Psoas muscle (tissue), 8 donors: Measurements from ENCODE around the gene EMC10. TPM values are rescaled to one million over a fixed set of nuclear protein-coding genes. Genes with fewer than 3 reads are reported as not detected.

Source experiments
- ATAC-seq, 4 donors: fragments of 200-7000 bp; cut with Tn5 transposase; one replicate each; pipeline ENCODE4 v1.9.1; 2020; ENCODE audit warnings: moderate library complexity in 3 of 4, mild to moderate bottlenecking in 2 of 4
- DNase-seq, 2 donors: peaks; one replicate each; pipeline ENCODE4 v3.0.0-alpha.2; 2020
- H3K27ac ChIP-seq: fragments of 200-600 bp; one replicate; pipeline ENCODE4 v1.8.0; 2022
- H3K27me3 ChIP-seq, 3 donors: fragments of 200-600 bp in 1 of 3; one replicate each; pipeline versions ENCODE4 v1.6.1 to v1.8.0; 2013 to 2022; ENCODE audit warnings: low read length in 2 of 3, mild to moderate bottlenecking in 2 of 3, moderate library complexity in 1 of 3; ENCODE audit not compliant: insufficient read depth in 3 of 3
- H3K36me3 ChIP-seq, 2 donors: fragments of 200-600 bp in 1 of 2; one replicate each; pipeline versions ENCODE4 v1.6.1 to v1.8.0; 2013 to 2022; ENCODE audit warnings: low read depth in 1 of 2, mild to moderate bottlenecking in 1 of 2, moderate library complexity in 1 of 2; ENCODE audit not compliant: insufficient read depth in 1 of 2
- H3K4me1 ChIP-seq: fragments of 200-600 bp; one replicate; pipeline ENCODE4 v1.8.0; 2022
- H3K4me3 ChIP-seq: fragments of 200-600 bp; one replicate; pipeline ENCODE4 v1.8.0; 2022; ENCODE audit warnings: mild to moderate bottlenecking
- H3K9me3 ChIP-seq: fragments of 200-600 bp; one replicate; pipeline ENCODE4 v1.8.0; 2022
- CTCF ChIP-seq: fragments of 200-600 bp; IDR thresholded peaks from one replicate; pipeline ENCODE4 v1.8.0; 2022; ENCODE audit warnings: antibody characterized with exemption
- WGBS, 3 donors: extraction: QIAGEN DNeasy Blood & Tissue Kit; methylation state at CpG; one replicate each; pipeline versions ENCODE4 v1.1.6 to v1.1.7; 2013; 5-methylcytosine and 5-hydroxymethylcytosine counted together
- intact Hi-C, 2 donors: fragments of 100-400 bp; cut with DNase I; formaldehyde crosslinking; loops; one replicate each; pipeline versions ENCODE4 v1.11.0 to v1.14.2; 2022
- polyA plus RNA-seq, 3 donors: library from polyadenylated mRNA; stranded (reverse); fragments of 200-250 nt; gene quantifications; one replicate each; pipeline ENCODE4 v1.2.3, GENCODE V29; 2013
- total RNA-seq, 4 donors: library from RNA; stranded (reverse); fragmentation: NEBNext Ultra II Directional in 2 of 4; extraction: Animal tissue kit (Norgen Biotek cat#: 25700) in 2 of 4; gene quantifications; one replicate each; pipeline versions ENCODE4 v1.2.1 to v1.2.4, GENCODE V29; 2021 to 2023
- donor health status: healthy with polysubstance abuse.
- donor health status: DM: no; HTN: no; CAD: no; lungs with moderate emphysema.
- donor health status: Bipolar disorder and iron deficiency.
- donor health status: healthy.
- donor health status: DM: yes; HTN: yes; CAD: no.
- donor health status: DM: no; HTN: no; CAD: no.
- donor health status: DM: no; HTN: no; CAD: no.
- donor health status: DM: yes; HTN: yes; CAD: no.

Gene EMC10
- total and polyA plus RNA-seq, 7 donors = 32.6 to 47.5 (median 37.6) TPM

- no peaks in the 10 kb centered on the region for H3K4me1 ChIP-seq
- H3K27me3 ChIP-seq = peaks cover 0 to 28% (median 5%) of the 10 kb centered on the region in 3 donors
- no peak for DNase-seq
- ATAC-seq = no peak
- H3K36me3 ChIP-seq = no peaks in the 10 kb centered on the region
- intact Hi-C loops = loop anchor here in 1 of 2 donors (5.0 kb wide), 1 partner anchor 247 kb away; no protein-coding TSS in a partner anchor
- TF ChIP-seq CTCF = no peak
- no peaks in the 10 kb centered on the region for H3K9me3 ChIP-seq
- no peak overlapping the region for H3K27ac ChIP-seq
- 76 to 82% (median 79%) methylated on average over 9 to 11 of the region's 11 CpGs for WGBS, 3 donors
- no peak overlapping the region for H3K4me3 ChIP-seq
These were observed 59.4 kb downstream of the EMC10 start for GRCh38 chr19:50535672-50536187.

- H3K4me3 ChIP-seq = no peak overlapping the region
- intact Hi-C loops = loop anchor here in 1 of 2 donors (5.0 kb wide), 1 partner anchor 246 kb away; no protein-coding TSS in a partner anchor
These were observed 60.5 kb downstream of the EMC10 start for GRCh38 chr19:50536662-50537305.

GRCh38 chr19:50537306-50537685 is 61.0 kb downstream of the EMC10 start:
- 31 to 60% (median 34%) methylated on average over 18 of the region's 18 CpGs for WGBS, 3 donors
- no peak for TF ChIP-seq CTCF
- no peak overlapping the region for H3K4me3 ChIP-seq
- no peaks in the 10 kb centered on the region for H3K36me3 ChIP-seq
- H3K4me1 ChIP-seq = no peaks in the 10 kb centered on the region
- DNase-seq (no peak), ATAC-seq (peak in 1 of 4 donors; percentile 7)
- H3K9me3 ChIP-seq = no peaks in the 10 kb centered on the region
- intact Hi-C loops = loop anchor here in 1 of 2 donors (5.0 kb wide), 1 partner anchor 245 kb away; no protein-coding TSS in a partner anchor
- peaks cover 0 to 17% (median 1%) of the 10 kb centered on the region in 3 donors for H3K27me3 ChIP-seq
- no peak overlapping the region for H3K27ac ChIP-seq

More at GRCh38 chr19:50536662-50537305, 60.5 kb downstream of the EMC10 start:
- Histone ChIP-seq H3K4me1 (no peaks in the 10 kb centered on the region), H3K27me3 (peaks cover 0 to 19% (median 3%) of the 10 kb centered on the region in 3 donors), H3K27ac (no peak overlapping the region), H3K9me3 (no peaks in the 10 kb centered on the region), H3K36me3 (no peaks in the 10 kb centered on the region)
- WGBS, 3 donors = 40 to 63% (median 49%) methylated on average over 16 of the region's 16 CpGs
- DNase-seq (no peak), ATAC-seq (no peak)
- TF ChIP-seq CTCF = no peak

GRCh38 chr19:50537769-50538230 is 61.5 kb downstream of the EMC10 start:
- DNase-seq = peak; percentile 74 to 81
- intact Hi-C loops = loop anchor here in 1 of 2 donors (5.0 kb wide), 1 partner anchor 245 kb away; no protein-coding TSS in a partner anchor
- Histone ChIP-seq H3K27me3 (peaks cover 0 to 12% (median 0%) of the 10 kb centered on the region in 3 donors), H3K36me3 (no peaks in the 10 kb centered on the region), H3K27ac (no peak overlapping the region), H3K4me1 (no peaks in the 10 kb centered on the region), H3K4me3 (no peak overlapping the region), H3K9me3 (no peaks in the 10 kb centered on the region)
- peak; percentile 69 for TF ChIP-seq CTCF
- peak; percentile 60 to 93 (median 84) for ATAC-seq
- WGBS, 3 donors = 16 to 21% (median 17%) methylated on average over 15 of the region's 15 CpGs

Other genes starting within 250 kb of the EMC10 start
- gene KCNC3, start 147.1 kb upstream of the EMC10 start, total RNA-seq = 1 to 10 TPM in 3 of 4 donors, under 1 TPM in 1; 0.65 to 2.4 (median 1.5) TPM
- 1 to 10 TPM in 1 of 3 donors, under 1 TPM in 2; 0.10 to 1.1 (median 0.64) TPM for gene KCNC3, start 147.1 kb upstream of the EMC10 start, polyA plus RNA-seq
- under 1 TPM in 1 of 4 donors, not detected in 3; 0.29 TPM for gene NAPSA, start 110.9 kb upstream of the EMC10 start, total RNA-seq
- under 1 TPM; 0.10 to 0.47 (median 0.25) TPM for gene NAPSA, start 110.9 kb upstream of the EMC10 start, polyA plus RNA-seq
- 100 to 1,000 TPM in 3 of 4 donors, 10 to 100 TPM in 1; 74.9 to 136 (median 119) TPM for gene NR1H2, start 100.0 kb upstream of the EMC10 start, total RNA-seq
- 100 to 1,000 TPM; 135 to 153 (median 139) TPM for gene NR1H2, start 100.0 kb upstream of the EMC10 start, polyA plus RNA-seq
- 1 to 10 TPM; 4.5 to 9.7 (median 7.2) TPM for gene POLD1, start 92.2 kb upstream of the EMC10 start, total RNA-seq
- 1 to 10 TPM; 6.6 to 8.1 (median 6.9) TPM for gene POLD1, start 92.2 kb upstream of the EMC10 start, polyA plus RNA-seq
- under 1 TPM in 3 of 4 donors, not detected in 1; 0.11 to 0.44 (median 0.25) TPM for gene SPIB, start 57.6 kb upstream of the EMC10 start, total RNA-seq
- under 1 TPM in 2 of 3 donors, not detected in 1; 0.05 to 0.07 TPM for gene SPIB, start 57.6 kb upstream of the EMC10 start, polyA plus RNA-seq
- 1,000 to 10,000 TPM in 3 of 4 donors, 100 to 1,000 TPM in 1; 699 to 1,898 (median 1,482) TPM for gene MYBPC2, start 43.6 kb upstream of the EMC10 start, total RNA-seq
- 1,000 to 10,000 TPM in 1 of 3 donors, 100 to 1,000 TPM in 1, 10 to 100 TPM in 1; 65.8 to 1,123 (median 804) TPM for gene MYBPC2, start 43.6 kb upstream of the EMC10 start, polyA plus RNA-seq
- gene GARIN5A, start 341 bp downstream of the EMC10 start, total RNA-seq = 1 to 10 TPM; 1.2 to 5.3 (median 4.7) TPM
- 1 to 10 TPM; 1.3 to 2.7 (median 1.3) TPM for gene GARIN5A, start 341 bp downstream of the EMC10 start, polyA plus RNA-seq
- gene JOSD2, start 34.7 kb downstream of the EMC10 start, total RNA-seq = 10 to 100 TPM; 28.5 to 41.0 (median 37.4) TPM
- 10 to 100 TPM; 51.9 to 87.2 (median 86.2) TPM for gene JOSD2, start 34.7 kb downstream of the EMC10 start, polyA plus RNA-seq
- gene ASPDH, start 37.4 kb downstream of the EMC10 start, total RNA-seq = not detected
- gene ASPDH, start 37.4 kb downstream of the EMC10 start, polyA plus RNA-seq = not detected
- 1 to 10 TPM in 1 of 4 donors, under 1 TPM in 3; 0.19 to 1.0 (median 0.31) TPM for gene LRRC4B, start 91.9 kb downstream of the EMC10 start, total RNA-seq
- under 1 TPM; 0.04 to 0.47 (median 0.32) TPM for gene LRRC4B, start 91.9 kb downstream of the EMC10 start, polyA plus RNA-seq
- under 1 TPM in 1 of 4 donors, not detected in 3; 0.26 TPM for gene SYT3, start 163.4 kb downstream of the EMC10 start, total RNA-seq
- under 1 TPM in 2 of 3 donors, not detected in 1; 0.07 to 0.12 TPM for gene SYT3, start 163.4 kb downstream of the EMC10 start, polyA plus RNA-seq
- gene C19orf81, start 172.9 kb downstream of the EMC10 start, total RNA-seq = 1 to 10 TPM in 1 of 4 donors, under 1 TPM in 2, not detected in 1; 0.50 to 1.8 (median 0.54) TPM
- gene C19orf81, start 172.9 kb downstream of the EMC10 start, polyA plus RNA-seq = 1 to 10 TPM in 1 of 3 donors, not detected in 2; 1.5 TPM
- 1 to 10 TPM in 1 of 4 donors, under 1 TPM in 2, not detected in 1; 0.39 to 1.3 (median 0.83) TPM for gene SHANK1, start 243.3 kb downstream of the EMC10 start, total RNA-seq
- gene SHANK1, start 243.3 kb downstream of the EMC10 start, polyA plus RNA-seq = under 1 TPM in 2 of 3 donors, not detected in 1; 0.14 to 0.16 TPM
- gene CLEC11A, start 246.9 kb downstream of the EMC10 start, total RNA-seq = 1 to 10 TPM; 1.6 to 4.5 (median 1.8) TPM
- gene CLEC11A, start 246.9 kb downstream of the EMC10 start, polyA plus RNA-seq = 1 to 10 TPM in 1 of 3 donors, under 1 TPM in 2; 0.83 to 4.0 (median 0.83) TPM